ENCODE measurements around the gene POLDIP2.

Gene POLDIP2

DNA sequence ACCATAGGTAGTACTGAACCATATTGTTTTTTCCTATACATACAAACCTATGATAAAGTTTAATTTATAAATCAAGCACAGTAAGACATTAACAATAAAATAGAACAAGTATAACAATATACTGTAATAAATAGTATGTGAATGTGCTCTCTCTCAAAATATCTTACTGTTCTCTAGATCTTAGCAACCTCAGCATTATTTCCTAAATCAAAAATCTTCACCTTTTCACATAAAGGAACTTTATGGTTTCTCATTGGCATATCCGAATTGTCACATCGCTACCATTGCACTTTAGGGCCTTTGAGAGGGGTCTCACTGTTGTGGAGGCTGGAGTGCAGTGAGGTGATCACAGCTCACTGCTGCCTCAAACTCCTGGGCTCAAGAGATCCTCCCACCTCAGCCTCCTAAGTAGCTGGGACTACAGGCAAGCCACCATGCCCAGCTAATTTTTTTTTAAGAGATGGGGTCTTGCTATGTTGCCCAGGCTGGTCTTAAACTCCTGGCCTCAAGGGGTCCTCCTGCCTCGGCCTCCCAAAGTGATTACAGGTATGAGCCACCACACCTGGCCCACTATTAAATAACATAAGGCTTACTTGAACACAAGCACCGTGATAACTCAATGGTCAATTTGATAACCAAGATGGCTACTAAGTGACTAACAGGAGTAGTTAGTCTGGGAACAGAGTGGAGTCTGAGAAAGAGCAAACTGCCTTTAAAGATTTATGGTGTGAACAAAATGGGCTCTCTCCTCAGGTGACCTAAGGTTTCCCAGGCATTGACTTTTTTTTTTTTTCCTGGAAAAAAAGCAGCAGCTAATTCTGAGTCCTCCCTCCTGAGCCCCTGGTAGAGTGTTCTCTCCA is 41.3 kb downstream of the POLDIP2 start:
- DNase-seq (ENCODE audit: low spot score), result no peak

GRCh38 chr17:28313841-28314240 is 43.5 kb downstream of the POLDIP2 start:
- DNase-seq (ENCODE audit: low spot score), result no peak

DNA sequence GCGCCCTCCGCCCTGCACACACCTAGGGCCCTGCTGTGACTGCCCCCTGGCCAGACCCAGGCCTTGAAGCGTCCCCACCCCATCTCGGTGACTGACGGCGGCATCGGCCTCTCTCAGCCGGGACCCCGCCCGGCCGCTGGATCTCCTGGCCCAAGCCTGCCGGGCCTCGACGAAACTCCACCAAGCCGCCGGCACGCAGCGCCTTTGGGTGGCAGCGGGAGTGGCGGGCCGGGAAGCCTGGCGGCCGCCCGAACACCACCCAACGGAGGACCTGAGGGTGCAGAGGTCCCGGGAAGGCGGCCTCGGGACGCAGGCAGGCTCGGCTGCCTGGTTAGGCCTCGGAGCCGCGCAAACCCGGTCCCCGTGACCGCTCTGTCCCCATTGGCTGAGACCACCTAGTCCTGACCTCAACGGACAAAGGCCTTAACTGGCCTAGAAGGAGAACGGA is 50.3 kb downstream of the POLDIP2 start:
- no peak for DNase-seq (ENCODE audit: low spot score)

DNA sequence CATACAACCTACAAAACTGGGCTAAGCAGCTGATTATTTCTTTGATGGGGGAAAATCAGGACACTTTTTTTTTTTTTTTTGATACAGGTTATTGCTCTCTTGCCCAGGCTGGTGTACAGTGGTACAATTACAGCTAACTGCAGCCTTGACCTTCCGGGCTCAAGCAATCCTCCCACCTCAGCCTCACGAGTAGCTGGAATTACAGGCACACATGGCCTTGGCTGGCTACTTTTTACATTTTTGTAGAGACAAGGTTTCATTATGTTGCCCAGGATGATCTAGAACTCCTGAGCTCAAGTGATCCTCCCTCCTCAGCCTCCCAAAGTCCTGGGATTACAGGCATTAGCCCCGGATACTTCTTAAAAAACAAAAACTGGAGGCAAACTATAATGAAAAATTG is 58.9 kb downstream of the POLDIP2 start:
- DNase-seq (ENCODE audit: low spot score), result no peak

Data from kidney capillary endothelial cell (primary cell).